GM12873 (cell line): Measurements from ENCODE around the gene ACTR10.

Experiments
- TF ChIP-seq, protein P1 (sequence below): IDR thresholded peaks from 2 replicates; pipeline ENCODE4 v1.5.1; 2012; ENCODE audit warnings: low read depth, mild to moderate bottlenecking, moderate library complexity, low read length, control low read depth; ENCODE audit not compliant: insufficient read depth; ENCODE audit errors: missing control alignments

ACTR10 gene

DNA sequence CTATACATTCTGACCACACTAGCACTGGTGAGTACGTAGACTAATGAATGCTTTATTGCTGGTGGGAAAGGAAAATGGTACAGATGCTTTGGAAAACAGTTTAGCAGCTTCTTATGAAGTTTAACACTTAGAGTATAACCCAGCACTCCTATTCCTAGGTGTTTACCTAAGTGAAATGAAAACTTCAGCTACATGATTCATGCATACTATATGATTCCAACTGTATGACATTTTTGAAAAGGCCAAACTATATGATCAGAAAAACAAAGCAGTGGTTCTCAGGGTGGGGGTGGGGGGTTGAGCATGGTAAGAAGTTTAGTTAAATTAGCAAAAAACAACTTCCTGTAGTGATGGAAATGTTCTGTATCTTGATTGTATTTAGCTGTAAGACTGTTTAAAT is 76.3 kb downstream of the ACTR10 start:
- TF ChIP-seq, protein P1, sequence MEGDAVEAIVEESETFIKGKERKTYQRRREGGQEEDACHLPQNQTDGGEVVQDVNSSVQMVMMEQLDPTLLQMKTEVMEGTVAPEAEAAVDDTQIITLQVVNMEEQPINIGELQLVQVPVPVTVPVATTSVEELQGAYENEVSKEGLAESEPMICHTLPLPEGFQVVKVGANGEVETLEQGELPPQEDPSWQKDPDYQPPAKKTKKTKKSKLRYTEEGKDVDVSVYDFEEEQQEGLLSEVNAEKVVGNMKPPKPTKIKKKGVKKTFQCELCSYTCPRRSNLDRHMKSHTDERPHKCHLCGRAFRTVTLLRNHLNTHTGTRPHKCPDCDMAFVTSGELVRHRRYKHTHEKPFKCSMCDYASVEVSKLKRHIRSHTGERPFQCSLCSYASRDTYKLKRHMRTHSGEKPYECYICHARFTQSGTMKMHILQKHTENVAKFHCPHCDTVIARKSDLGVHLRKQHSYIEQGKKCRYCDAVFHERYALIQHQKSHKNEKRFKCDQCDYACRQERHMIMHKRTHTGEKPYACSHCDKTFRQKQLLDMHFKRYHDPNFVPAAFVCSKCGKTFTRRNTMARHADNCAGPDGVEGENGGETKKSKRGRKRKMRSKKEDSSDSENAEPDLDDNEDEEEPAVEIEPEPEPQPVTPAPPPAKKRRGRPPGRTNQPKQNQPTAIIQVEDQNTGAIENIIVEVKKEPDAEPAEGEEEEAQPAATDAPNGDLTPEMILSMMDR, result no peak

DNA sequence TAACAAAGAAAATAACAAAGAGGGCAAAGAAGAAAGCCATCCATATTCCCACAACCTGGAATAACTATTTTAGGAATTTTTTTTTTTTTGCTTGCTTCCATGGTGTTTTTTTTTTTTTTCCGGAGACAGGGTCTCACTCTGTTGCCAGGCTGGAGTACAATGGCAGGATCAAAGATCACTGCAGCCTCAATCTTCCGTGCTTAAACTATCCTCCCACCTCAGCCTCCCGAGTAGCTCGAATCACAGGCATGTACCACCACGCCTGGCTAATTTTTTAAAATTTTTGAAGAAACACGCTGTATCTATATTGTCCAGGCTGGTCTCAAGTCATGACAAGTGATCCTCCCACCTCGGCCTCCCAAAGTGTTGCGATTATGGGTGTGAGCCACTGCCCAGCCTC is 78.2 kb downstream of the ACTR10 start:
- TF ChIP-seq, protein P1, result no peak

DNA sequence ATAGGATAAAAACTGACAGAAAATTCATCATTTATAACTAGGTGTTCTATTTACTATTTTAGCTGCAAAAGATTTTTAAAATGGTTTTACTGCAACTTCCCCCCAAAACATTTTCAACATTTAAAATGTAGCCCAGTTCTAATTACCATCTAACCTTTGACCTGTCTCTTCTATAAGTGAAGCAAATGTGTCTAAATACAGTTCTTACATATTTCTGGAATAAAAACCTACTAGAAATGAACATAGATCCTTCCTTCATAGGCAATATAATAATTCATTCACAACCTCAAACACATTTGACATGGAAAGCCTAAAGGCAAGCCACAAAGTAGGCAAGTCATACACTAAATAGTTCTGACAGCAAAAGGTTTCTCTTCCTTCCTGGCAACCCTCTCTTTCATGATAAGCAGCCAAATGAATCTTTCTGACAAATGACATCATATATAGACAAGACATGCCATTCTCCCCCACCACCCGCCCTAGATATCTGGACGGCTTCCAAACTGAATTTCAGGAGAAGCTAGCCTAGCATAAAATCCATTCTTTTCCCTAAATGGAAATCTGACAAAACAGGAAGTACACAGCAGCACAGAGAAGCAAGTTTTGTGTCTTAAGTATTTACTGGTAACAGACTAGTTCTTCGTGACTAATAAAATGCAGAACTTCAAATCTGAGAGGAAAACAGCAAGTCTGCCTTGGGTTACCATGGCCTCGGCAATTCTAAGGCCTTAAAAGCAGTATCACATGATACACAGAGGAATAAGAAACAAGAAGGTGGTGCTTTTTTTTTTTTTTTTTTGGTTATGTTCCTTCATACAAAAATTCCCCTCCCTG is 81.2 kb downstream of the ACTR10 start:
- TF ChIP-seq, protein P1, result no peak

DNA sequence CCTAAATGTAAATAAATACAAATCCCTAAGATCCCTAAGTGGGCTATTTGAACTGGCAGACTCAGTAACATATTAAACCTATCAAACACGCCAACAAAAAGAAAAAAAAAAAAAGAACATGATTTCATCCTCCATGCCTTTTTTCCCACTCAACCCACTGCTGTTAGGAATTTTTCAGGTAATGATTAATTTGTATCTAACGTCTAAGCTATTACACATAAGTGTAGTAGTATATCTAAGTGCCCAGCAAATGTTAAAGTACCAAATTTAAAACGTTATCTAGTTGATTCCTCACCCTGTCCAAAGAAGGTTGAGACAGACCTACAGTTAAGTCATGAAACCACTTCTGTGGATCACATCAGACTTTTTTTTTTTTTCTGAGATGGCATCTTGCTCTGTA is 82.0 kb downstream of the ACTR10 start:
- TF ChIP-seq, protein P1, result no peak

DNA sequence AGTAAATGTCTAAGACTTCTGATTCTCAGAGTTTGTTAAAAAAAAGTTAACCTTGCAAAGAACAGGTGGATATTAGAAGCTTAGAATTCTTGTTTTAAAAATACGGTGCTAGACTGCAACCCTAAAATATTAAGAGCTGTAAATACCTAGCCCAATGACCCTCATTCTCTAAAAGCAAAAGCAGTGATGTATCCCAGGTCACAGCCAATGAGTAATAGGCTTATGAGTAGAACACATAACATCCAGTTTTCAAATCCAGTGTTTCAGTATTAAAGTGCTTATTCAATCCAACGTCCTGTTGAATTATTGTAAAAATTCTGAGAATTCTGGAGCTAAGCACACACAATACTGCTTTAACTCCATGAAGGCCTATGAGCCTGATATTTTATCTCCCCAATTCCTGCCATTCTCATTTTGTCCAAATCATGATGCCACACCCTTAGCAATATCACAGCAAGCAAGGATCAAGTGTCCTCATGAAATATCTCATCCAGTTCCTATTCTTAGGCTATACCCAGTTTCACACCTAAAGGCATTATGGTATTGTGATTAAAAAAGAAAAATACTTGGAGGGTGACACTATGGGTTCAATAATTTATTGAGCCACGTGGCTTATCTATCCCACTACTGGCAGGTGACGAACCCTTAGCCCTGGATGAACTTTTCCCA is 83.1 kb downstream of the ACTR10 start:
- TF ChIP-seq, protein P1, result no peak

DNA sequence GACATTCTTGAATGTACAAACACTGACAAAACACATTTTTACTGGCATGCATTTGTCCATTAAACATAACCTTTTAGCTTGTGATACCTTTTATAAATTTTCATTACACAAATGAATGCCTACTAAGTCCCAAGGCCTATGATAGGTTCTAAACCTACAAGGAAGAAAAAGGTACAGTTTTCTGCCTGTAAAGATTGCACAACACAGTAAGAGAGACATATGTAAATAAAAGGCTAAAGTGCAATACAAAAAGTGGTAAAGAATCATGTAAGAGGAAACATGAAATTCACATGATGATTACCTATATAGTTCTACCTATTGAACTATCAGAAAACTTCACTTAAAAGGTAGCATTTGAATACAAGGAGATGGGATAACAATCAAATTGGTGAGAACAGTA is 83.8 kb downstream of the ACTR10 start:
- TF ChIP-seq, protein P1, result no peak

DNA sequence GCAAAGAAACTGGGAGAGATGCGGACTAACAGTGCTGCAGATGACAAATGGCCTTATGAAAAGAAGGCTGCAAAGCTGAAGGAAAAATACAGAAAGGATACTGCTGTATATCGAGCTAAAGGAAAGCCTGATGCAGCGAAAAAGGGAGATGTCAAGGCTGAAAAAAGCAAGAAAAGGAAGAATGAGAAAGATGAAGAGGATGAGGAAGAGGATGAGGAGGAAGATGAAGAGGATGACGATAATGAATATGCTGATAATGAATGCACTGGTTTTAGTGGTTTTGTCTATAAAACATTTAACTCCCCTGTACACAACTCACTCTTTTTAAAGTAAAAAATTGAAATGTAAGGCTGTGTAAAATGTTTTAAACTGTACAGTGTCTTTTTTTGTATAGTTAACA is 85.2 kb downstream of the ACTR10 start:
- TF ChIP-seq, protein P1, result no peak
